GM19035 (cell line): ENCODE results near the gene FBXO36.
"Not testable (repeated sequence)": the region's sequence is repeated elsewhere in the genome, so short reads cannot be mapped to it uniquely, and the experiment has no call there.

ENCODE experiments used
- ATAC-seq: cut with Tn5 transposase; IDR thresholded peaks from one replicate; pipeline ENCODE4 v1.9.1; 2021; ENCODE audit not compliant: unreplicated experiment

The FBXO36 gene

DNA sequence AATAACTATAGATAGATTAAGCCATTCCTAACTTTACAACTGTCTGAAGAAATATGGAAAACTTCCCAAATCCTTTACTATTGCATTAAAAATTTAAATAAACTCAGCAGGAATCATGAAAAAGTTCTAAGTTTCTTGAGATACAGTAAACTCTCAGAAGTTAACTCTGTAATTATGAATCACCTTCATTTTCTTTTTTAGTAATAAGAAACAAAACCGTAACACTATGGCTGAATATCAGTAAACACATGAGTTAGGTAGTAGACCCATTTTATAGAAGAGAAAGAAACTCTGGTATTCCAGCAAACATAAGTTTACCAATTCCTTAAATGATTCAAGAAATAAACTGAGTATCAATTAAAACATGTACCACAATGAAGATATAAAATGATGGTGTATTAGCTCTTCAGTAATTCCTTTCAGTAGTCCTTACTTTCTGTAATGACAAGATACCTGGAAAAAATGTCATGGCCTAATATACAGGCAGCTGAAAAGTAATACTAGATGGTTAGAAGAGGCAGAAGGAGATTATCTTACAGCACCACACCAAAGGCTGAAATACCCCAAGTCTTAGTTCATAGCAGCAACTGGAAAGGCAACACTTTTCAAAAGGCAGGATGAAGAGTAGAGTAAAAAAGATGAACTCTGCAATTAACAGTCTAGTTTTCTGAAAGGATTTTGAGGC lies 12.0 kb upstream of the FBXO36 start:
- ATAC-seq: peak; percentile 16

DNA sequence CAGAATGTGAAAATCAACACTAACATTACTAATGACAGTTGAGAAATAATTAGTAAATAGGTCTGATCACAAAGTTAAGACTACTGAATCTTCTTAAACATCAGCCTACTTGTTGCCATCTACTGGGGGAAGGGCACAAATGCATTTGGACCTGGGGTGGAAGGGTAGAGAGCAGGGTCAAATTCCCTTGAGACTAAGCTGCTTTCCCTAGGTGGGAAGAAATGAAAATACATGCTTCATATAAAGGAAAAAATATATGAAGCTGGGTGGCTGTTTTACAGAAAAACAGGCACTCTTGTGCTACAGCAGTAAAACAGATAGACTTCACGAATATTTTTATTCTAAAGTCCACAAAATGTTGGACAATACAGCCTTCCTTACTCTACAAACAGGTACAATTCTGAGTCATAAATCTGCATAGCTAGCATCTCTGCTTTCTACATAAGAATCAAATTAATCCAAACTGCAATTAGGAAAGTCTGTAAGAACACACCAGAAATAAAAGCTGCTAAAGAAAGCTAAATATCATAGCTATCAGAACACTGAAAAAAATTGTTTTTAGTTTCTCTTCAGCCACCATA lies 11.4 kb upstream of the FBXO36 start:
- peak; percentile 52 for ATAC-seq

DNA sequence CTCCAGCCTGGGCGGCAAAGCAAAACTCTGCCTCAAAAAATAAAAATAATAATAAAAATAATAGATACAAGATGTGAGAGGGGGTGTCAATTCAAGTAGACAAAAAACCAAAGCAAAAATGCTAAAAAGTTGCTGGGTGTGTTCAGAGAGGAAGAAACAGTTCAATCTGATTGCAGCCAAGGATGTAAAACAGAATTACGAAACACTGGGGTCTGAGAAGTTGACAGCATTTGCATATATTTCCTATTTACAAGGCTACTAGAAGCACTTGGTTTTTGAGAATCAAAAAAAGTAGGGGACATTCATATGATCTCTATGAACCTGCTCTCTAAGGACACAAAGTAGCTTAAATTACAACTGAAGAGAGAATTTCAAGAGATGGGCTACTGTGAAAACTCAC lies 8.1 kb upstream of the FBXO36 start:
- ATAC-seq: no peak

DNA sequence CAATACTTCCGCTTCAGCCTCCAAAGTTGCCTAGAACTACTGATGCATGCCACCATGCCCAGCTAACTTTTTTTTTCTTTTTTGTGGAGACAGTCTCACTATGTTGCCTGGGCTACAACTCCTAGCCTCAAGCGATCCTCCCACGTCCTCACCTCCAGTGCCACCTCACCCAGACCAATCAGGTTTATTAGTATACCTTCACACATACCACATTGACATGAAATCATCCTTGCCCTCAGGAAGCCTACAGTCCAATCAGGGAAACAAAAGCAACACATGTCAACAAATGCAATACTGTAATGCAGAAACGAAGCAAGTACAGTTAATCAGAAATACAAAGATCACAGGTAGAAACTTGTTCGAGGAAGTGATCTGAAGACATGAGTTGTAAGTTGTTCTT lies 4.5 kb upstream of the FBXO36 start:
- ATAC-seq: no peak

DNA sequence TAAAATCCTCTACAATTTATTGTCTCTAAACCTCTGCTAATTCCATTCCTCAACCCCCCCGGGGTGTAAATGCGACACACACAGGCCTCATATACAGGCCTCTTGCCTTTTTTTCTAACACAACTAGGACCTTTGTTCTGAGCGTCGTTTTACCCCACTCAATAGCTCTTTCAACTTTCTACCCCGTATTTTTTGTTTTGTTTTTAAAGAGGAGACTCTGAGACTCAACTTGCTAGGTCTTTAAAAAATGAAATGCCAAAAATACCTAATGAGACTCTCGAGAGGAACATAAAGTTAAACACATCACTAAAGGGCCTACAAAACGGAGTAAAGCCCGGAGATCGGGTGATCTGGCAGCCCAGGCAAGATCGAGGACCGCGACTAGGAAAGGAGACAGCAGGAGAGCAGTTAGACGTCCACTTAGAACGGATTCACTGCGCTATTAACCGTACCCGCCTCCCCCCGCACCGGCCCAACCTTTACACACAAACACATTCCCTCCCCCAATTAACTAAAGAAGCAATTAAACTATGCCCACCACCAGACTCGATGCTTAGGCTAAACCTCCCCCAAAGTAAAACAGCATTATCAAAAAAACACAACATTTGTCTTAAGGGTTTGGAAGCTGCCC lies 2.2 kb upstream of the FBXO36 start:
- no peak for ATAC-seq

DNA sequence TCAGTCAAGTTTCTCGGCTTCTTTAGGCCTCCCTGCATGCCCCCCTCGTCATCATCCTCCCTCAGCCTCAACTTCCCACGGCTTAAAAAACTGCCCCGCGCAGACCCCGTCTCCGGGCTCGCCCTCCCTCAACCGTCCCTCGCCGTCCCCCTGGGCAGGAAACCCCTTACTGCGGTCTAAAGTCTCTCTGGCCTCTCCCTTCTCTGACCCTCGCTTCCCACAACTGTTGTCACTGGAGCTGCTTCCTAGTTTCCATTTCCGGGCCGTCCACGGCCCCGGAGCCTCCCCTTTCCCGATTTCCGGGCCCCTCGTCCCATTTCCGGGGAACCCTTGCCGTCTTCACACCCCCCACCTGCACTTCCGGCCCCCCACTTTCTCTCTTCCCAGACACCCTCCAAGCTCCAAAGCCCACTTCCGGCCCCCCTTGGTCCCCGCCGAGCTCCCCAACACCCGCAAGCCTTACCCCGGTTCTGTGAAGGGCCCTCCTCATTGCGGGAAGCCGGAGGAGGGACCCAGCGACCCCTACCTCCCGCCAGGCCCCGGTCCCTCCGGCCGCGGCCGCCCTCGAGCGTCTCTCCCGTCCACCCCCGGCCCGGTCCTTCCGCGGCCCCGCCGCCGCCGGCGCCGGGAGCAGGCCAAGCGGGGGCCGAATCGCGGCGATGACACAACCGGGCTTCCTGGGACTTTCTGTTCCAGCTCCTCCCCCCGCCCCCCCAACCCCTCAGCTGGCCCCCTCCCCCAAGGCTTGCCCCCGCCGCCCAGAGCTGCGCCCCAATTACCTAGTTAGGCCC lies 1.0 kb upstream of the FBXO36 start:
- ATAC-seq: peak; percentile 21

DNA sequence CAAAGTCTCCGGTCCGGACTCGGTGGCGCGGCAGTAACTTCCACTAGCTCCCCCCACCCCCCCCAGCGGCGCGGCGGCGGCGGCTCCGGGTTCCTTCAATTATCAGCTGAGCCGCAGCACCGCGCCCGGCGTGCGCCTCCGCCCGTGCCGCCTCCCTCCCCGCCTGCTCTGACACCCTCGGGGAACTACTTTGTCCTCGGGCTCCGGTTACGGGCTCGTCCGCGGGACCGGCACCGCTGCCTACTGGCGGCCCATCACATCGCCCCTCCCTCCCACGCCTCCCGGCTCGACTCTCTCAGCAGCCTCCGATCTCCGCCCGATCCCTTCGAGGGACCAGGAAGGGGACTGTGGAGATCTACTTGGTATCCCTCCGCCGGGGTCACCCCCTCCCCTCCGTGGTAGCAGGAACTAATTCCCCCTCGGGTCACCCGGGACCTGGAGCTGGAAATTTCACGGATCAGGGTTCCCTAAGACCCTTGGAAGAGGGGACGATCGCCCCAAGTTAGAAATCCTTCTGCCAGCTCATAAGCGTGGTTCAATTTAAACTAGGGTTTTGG lies 333 bp upstream of the FBXO36 start, which contains the start of gene TRIP12:
TRIP12 (minus strand) TSS at position 118 of the 557 bp plus-strand sequence. CDS start 41,930 bp downstream, outside the sequence.
- peak; percentile 72 for ATAC-seq

DNA sequence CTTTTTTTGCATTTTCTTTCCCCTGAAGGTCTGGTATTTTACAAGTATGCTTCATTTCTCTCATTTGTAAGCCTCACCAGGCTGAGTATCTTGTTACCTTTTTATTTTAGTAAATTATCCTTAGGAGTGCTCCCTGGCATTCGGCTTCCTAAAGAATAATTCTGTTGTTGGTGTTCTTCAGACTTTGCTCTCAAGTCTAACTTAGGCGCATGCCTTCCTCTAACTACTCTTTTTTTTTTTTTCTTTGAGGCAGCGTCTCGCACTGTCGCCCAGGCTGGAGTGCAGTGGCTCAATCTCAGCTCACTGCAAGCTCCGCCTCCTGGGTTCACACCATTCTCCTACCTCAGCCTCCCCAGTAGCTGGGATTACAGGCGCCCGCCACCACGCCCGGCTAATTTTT lies 2.2 kb downstream of the FBXO36 start:
- ATAC-seq: not testable (repeated sequence)

DNA sequence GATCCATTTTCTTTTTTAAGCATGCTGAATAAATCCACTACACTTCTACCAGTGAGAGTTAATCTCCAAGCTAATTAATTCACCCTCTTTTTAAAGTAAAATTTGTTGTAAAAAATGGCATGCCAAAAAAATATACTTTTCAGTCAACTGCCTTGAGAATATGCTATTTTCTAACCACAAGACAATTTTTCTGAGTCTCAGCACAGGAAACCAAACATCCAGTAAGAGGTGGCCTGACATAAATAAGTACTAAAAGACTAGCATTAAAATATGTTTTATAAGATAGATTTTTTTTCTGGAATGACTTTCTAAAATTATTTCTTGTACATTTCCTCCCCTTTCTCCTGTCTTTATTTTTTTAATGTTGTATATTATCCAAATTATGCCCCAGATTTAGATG lies 2.9 kb downstream of the FBXO36 start:
- ATAC-seq: no peak

DNA sequence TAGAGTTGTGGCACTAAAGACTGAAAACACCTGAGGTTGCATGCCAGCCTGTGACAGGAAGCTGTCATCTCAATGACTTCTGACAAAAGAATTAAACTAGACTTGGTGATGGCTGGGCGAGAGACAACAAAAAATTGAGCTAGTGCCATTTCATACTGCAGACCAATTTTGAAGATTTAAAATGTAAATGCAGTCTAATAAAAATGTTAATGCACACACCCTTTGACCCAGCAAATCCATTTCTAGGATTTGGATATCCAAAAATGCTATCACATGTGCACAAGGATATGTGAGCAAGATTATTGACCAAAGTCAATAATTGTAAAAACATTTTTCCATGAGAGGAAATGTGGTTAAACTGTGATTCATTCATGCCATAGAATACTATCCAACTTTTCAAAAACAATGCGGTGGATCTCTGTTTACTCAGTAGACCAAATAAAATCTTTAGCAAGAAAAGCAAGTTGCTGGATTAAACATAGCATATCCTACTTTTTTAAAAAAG lies 5.6 kb downstream of the FBXO36 start:
- no peak for ATAC-seq

DNA sequence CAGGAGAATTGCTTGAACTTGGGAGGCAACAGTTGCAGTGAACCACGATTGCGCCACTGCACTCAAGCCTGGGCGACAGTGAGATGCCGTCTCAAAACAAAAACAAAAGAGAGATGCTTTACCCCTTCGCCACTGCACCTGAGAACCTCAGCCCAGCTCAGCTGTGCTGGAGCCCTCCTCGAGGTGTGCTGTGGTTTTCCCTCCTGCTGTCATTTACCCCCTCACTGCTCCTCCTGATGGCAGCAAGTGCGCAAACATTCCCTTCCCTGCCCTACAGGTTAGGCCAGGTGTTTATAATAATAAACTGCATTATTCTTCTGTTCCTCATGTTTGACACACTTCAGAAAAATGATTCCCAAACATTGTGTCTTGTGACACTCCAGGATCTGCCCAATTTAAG lies 8.4 kb downstream of the FBXO36 start:
- ATAC-seq: no peak

DNA sequence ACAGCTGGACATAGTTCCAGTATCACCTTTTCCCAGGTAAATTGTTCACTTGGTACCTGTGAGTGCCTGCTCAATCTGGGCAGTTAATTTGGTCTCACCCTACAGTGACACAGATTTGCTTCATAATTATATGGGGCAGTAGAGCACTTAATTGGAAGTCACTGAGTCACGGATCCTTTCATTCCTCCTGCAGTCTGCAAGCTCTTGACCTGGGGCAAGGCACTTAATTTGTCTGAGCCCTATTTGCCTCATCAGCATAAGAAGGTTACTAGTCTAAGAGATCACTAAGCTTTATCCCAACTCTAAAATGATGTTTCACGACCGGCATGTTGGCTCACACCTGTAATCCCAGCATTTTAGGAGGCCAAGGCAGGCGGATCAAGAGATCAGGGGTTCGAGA lies 8.9 kb downstream of the FBXO36 start:
- ATAC-seq: no peak

DNA sequence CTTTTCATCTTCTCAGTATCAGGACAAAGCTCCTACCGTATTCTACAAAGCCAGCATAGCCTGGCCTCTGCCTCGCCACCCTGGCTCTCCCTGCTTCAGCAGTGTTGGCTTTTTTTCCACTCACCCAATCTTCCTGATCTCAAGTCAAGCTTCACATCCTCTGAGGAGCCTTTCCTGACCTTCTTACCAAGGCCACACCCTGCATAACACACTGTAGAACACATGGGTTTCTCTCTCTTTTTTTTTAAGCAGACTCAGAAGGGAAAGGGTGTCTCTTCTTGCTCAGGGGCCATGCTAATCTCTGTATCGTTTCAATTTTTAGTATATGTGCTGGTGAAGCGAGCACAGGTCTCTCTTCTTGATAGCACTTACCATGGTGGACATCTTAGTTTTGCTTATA lies 15.2 kb downstream of the FBXO36 start:
- no peak for ATAC-seq

DNA sequence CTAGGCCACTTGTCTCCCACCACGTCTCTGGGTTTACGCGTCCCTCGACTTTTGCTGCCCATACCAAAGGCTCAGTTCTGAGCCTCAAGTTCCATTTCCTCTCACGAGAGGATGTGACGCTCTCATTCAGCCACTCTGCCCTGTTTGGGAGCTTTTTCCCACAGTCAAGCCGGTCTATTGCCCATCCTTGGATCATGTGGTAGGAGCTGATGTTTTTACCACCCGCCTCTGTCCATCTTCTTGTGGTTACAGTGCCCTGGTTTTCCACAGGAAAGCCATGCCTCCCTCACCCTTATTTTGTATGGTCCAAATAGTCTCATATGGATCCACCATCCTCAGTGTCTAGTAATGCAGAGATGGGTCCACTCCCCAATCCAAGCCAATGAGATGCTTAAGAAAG lies 20.4 kb downstream of the FBXO36 start:
- no peak for ATAC-seq

DNA sequence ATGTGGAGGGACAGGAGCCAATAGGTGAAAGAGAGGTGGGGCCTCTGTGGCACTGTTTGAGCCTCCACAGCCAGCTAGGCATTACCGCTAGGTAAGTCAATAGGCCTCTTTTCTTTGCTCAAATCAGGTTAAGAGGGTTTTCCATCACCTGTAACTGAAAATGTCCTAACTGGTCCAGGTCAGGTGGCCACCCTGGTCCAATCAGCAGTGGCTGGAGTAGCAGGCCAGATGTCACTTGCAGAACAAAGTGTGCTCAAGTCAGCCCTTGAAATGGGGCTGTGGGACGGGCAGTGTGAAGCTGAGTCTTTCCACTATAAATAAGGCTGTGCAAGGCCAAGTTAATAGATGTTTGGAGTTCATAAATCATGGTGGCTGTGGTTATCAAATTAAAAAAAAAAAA lies 20.9 kb downstream of the FBXO36 start:
- ATAC-seq: no peak

DNA sequence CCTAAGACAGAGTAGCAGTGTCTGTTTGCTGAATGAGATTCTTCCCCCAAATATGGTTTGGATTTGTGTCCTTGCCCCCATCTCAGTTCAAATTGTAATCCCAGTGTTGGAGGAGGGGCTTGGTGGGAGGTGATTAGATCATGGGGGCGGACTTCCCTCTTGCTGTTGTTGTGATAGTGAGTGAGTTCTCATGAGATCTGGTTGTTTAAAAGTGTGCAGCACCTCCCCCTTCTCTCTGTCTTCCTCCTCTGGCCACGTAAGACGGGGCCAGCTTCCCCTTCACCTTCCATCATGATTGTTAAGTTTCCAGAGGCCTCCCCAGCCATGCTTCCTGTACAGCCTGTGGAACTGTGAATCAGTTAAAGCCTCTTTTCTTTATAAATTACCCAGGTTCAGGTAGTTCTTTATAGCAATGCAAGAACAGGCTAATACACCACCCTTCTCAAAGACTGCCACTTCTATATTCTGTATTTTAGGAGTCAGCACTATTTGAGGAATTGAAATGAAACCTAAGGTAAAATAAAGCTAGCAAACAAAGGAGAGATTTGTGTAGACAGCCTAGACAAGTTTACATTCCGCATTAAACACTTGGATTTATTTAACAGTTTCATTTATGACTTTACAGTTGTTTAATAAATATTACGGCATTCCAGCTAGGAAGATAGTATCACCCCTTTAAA lies 21.6 kb downstream of the FBXO36 start:
- no peak for ATAC-seq

DNA sequence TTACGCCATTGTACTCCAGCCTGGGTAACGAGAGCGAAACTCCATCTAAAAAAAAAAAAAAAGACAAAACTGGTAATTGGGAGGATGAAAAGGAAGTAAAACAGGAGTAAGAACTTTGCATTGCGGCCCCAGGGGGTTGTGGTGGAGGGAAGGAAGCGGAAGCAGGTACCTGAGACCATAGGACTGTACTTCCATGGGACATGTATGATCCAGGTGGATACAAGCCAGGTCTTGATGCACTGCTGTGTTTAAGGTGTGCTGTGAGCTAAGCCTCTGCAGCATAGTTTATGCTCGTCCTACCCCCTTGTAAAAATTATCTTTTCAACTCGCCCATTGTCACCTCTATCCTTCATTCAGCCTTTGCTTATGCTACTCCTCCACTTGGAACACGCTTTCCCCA lies 23.7 kb downstream of the FBXO36 start:
- no peak for ATAC-seq

DNA sequence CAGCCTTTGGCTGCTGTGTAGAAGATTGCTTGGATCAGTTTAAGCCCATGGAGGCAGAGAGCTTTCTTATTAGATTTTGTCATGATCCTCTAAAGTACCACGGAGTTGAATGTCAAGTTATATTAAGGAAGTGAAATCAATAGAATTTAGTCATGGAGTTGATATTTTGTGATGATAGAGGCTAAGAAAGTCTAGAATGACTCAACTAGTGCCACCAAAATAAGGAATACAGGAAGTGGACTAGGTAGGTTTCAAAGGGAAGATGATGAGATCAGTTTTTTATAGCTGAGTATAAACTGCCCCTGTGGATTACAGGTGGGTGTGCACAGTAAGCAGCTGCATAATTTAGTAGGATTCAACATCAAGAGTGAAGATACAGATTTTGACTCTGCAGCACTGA lies 25.2 kb downstream of the FBXO36 start:
- no peak for ATAC-seq

DNA sequence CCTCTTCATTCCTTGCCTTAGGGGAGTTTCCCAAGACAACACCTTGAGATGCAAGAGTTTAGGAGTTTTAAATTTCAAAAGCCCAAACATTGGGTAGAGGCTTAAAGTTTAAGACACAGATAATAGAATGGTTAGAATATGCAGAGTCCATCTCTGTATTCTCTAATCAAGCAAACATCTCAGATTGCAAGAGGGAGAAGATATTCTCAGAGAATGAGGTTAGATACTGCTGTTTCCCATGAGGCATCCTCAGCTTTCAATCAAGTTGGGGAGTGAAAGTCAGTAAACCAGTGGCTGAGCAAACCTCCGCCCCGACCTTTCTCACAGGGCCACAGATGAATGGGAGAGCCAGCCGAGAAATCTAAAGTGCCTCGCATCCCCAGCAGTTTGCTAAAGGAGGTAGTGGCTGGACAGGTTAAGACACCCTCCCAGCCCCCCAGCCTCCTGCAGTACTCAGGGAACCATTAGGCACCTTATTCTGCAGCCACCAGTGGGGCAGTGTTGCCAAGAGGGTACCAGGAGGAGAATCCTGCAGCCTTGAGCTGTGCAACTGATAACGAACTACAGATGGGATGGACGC lies 30.0 kb downstream of the FBXO36 start:
- ATAC-seq: no peak

DNA sequence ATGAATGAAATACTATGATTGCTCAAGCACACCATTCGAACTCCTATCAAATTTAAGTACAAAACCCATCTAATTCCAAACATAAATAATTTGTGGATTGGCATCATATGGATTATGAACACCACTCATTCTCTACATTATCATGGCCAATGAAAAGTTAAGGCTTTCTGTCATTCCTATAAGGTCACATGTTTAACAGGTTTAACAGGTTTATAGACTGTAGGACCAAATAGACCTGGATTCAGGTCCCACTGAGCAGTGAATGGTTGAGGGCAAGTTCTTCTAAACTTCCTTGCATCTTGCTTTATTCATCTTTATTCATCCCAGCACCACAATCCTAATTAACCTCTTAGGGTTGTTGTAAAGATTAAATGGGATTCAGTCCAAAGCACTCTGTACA lies 33.4 kb downstream of the FBXO36 start:
- no peak for ATAC-seq
